MCF 10A (cell line): ENCODE results near the gene STXBP4. TPM values are rescaled to one million over a fixed set of nuclear protein-coding genes. Genes with fewer than 3 reads are reported as not detected.
A peak's percentile ranks its signal among the peaks of the same experiment; 100 is the strongest.

ENCODE experiments used
- BruUV-seq: library from RNA; stranded (reverse); fragments of 400-500 nt; replicated peaks from 2 replicates; lab custom pipeline; 2021; lab: Mats Ljungman, UMichigan
- CTCF ChIA-PET: fragments of 300-600 bp; sonication (Branson Sonifier 250); formaldehyde crosslinking; extraction: SDS; loops from one replicate; lab custom pipeline; 2021; ENCODE audit warnings: antibody characterized with exemption, inconsistent platforms; lab: Yijun Ruan, JAX
- POLR2A ChIA-PET: fragments of 300-600, 350-650 bp; sonication (Branson Sonifier 250); formaldehyde crosslinking; extraction: SDS; loops from one replicate; lab custom pipeline; 2020; ENCODE audit warnings: antibody characterized with exemption, inconsistent platforms; lab: Yijun Ruan, JAX
- DNase-seq: peaks from one replicate; pipeline ENCODE4 v3.0.0-alpha.2; 2018; ENCODE audit not compliant: unreplicated experiment
- H3K27ac Mint-ChIP-seq: one replicate; pipeline ENCODE4 v1.8.0; 2022; ENCODE audit warnings: mild to moderate bottlenecking, low read depth, mixed read lengths; ENCODE audit not compliant: unreplicated experiment
- H3K27me3 Mint-ChIP-seq: one replicate; pipeline ENCODE4 v1.8.0; 2022; ENCODE audit warnings: mixed read lengths; ENCODE audit not compliant: insufficient read depth, unreplicated experiment
- H3K36me3 Mint-ChIP-seq: one replicate; pipeline ENCODE4 v1.8.0; 2022; ENCODE audit warnings: mild to moderate bottlenecking, moderate library complexity, mixed read lengths; ENCODE audit not compliant: insufficient read depth, unreplicated experiment
- H3K4me1 Mint-ChIP-seq: one replicate; pipeline ENCODE4 v1.8.0; 2022; ENCODE audit warnings: mixed read lengths; ENCODE audit not compliant: insufficient read depth, unreplicated experiment
- H3K4me3 Mint-ChIP-seq: one replicate; pipeline ENCODE4 v1.8.0; 2022; ENCODE audit warnings: mild to moderate bottlenecking, moderate library complexity, mixed read lengths; ENCODE audit not compliant: unreplicated experiment
- H3K9me3 Mint-ChIP-seq: one replicate; pipeline ENCODE4 v1.8.0; 2022; ENCODE audit warnings: mixed read lengths; ENCODE audit not compliant: unreplicated experiment
- CTCF ChIP-seq: fragments of 200-600 bp; IDR thresholded peaks from one replicate; pipeline ENCODE4 v1.8.0; 2022; ENCODE audit warnings: antibody characterized with exemption, mild to moderate bottlenecking; ENCODE audit not compliant: unreplicated experiment
- intact Hi-C: fragments of 100-400 bp; cut with micrococcal nuclease; formaldehyde crosslinking; loops from 2 replicates; pipeline ENCODE4 v1.14.1; 2022
- total RNA-seq: library from RNA; stranded (reverse); gene quantifications from 2 replicates; pipeline ENCODE4 v1.2.3, GENCODE V29; 2022

Gene STXBP4
- total RNA-seq, 1 experiment from 2014 or later, result 6.7 TPM

- ChIA-PET POLR2A (interaction anchor here (0.8 to 1.1 kb wide), 4 partner anchors 10 to 104 kb away, joined by 3 to 4 read pairs (median 3); no protein-coding TSS in a partner anchor), CTCF (interaction anchor here (0.7 kb wide), 1 partner anchor 24 kb away, joined by 4 read pairs; no protein-coding TSS in a partner anchor)
- Mint-ChIP-seq H3K27ac (no peak overlapping the region), H3K27me3 (no peaks in the 10 kb centered on the region), H3K9me3 (peaks cover 12% of the 10 kb centered on the region), H3K4me3 (no peak overlapping the region), H3K4me1 (no peaks in the 10 kb centered on the region), H3K36me3 (no peaks in the 10 kb centered on the region)
- intact Hi-C loops, result no loop called here
- TF ChIP-seq CTCF, result no peak
- BruUV-seq, result no TSS peak
- DNase-seq, result peak; percentile 75
These were observed 204.0 kb downstream of the STXBP4 start for GRCh38 chr17:55172612-55173011.

DNA sequence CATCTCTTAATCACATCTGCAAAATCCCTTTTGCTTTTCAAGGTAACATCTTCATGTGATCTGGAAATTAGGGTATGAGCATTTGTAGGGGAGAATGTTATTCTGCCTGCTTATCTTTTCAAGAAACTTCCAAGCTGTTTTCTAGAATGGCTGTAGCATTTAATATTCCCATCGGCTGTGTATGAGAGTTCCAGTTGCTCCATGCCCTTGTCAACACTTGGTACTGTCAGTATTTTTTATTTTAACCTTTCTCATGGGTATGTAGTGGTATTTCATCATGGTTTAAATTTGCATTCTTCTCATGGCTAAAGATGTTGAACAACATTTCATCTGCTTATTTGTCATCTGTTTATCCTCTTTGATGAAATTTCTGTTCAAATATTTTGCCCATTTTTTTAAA, 205.6 kb downstream of the STXBP4 start:
- no TSS peak for BruUV-seq
- intact Hi-C loops, result no loop called here
- TF ChIP-seq CTCF, result no peak
- Mint-ChIP-seq H3K9me3 (peaks cover 12% of the 10 kb centered on the region), H3K4me1 (no peaks in the 10 kb centered on the region), H3K36me3 (no peaks in the 10 kb centered on the region), H3K27me3 (no peaks in the 10 kb centered on the region), H3K27ac (no peak overlapping the region), H3K4me3 (no peak overlapping the region)
- CTCF ChIA-PET, result no interaction called here
- DNase-seq, result no peak
- POLR2A ChIA-PET, result no interaction called here

DNA sequence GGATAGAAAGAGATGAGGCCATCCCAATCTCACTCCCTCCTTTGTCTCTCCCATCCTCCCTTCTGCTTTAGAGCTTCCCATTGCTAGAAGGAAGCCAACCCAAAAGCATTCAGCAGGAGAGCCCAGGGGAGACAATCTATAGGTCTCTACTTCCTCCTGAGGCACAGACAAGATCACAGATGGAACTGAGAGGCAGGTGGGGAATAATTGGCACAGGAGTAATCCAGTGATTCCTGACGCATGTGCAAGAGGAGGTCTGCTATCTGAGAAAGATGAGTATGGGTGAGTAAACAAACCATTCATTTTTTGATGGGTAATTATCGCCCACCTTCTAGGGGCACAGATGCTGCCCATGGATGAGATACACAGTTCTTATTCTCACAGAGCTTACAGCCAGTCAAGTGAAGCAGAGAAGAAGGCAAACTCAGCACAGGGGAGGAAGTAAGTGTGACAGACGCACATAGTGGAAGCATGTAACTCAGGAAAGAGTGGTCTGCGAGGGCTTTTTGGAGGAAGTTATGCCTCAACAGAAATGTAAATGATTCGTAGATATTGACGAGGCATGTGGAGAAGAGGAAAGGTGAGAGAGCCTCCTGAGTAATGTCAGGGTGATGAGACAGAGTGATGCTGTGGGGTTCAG, 207.3 kb downstream of the STXBP4 start:
- Mint-ChIP-seq H3K27me3 (no peaks in the 10 kb centered on the region), H3K4me1 (no peaks in the 10 kb centered on the region), H3K36me3 (no peaks in the 10 kb centered on the region), H3K27ac (no peak overlapping the region), H3K9me3 (peaks cover 12% of the 10 kb centered on the region), H3K4me3 (no peak overlapping the region)
- ChIA-PET POLR2A (interaction anchor here (0.8 kb wide), 1 partner anchor 100 kb away, joined by 3 read pairs; no protein-coding TSS in a partner anchor), CTCF (interaction anchor here (0.7 to 0.9 kb wide), 2 partner anchors 60 to 216 kb away, joined by 3 read pairs; no protein-coding TSS in a partner anchor)
- intact Hi-C loops, result no loop called here
- no peak for DNase-seq
- no TSS peak for BruUV-seq
- no peak for TF ChIP-seq CTCF

- intact Hi-C loops, result no loop called here
- no peak for TF ChIP-seq CTCF
- CTCF ChIA-PET, result no interaction called here
- H3K27me3 Mint-ChIP-seq, result no peaks in the 10 kb centered on the region
- H3K4me3 Mint-ChIP-seq, result no peak overlapping the region
- peaks cover 17% of the 10 kb centered on the region for H3K9me3 Mint-ChIP-seq
- H3K27ac Mint-ChIP-seq, result no peak overlapping the region
- no peaks in the 10 kb centered on the region for H3K4me1 Mint-ChIP-seq
- no TSS peak for BruUV-seq
- no peaks in the 10 kb centered on the region for H3K36me3 Mint-ChIP-seq
- POLR2A ChIA-PET, result interaction anchor here (0.7 kb wide), 1 partner anchor 13 kb away, joined by 3 read pairs; no protein-coding TSS in a partner anchor
- DNase-seq, result peak; percentile 20
These were observed 208.7 kb downstream of the STXBP4 start for GRCh38 chr17:55177159-55177854.
